Measurements from ENCODE around the gene MRI1.

Gene MRI1

GRCh38 chr19:13731147-13731964 lies 33.0 kb upstream of the MRI1 start:
- peak overlapping the region; percentile 49 for H2AFZ ChIP-seq (ENCODE audit: low read depth, low read length)
- H3K9me3 ChIP-seq (ENCODE audit: control insufficient read depth, low read length) = no peaks in the 10 kb centered on the region
- peak overlapping the region; percentile 100 for H3K27ac ChIP-seq (ENCODE audit: low read length, poor library complexity, severe bottlenecking)
- H3K9ac ChIP-seq (ENCODE audit: low read length) = peak overlapping the region; percentile 97
- peak overlapping the region; percentile 93 for H4K91ac ChIP-seq (ENCODE audit: low read length)
- peak overlapping the region; percentile 99 for H2AK5ac ChIP-seq (ENCODE audit: low read length, severe bottlenecking)
- H3K36me3 ChIP-seq (ENCODE audit: control insufficient read depth in 1 of 2, insufficient read depth in 2 of 2, low read depth in 1 of 2, low read length in 2 of 2) = peaks cover 16 to 19% of the 10 kb centered on the region in 2 experiments
- peak overlapping the region in 1 of 2 experiments; percentile 60 for H3K23ac ChIP-seq (ENCODE audit: low read length in 2 of 2)
- H3K4me2 ChIP-seq (ENCODE audit: low read length, poor library complexity, severe bottlenecking) = peak overlapping the region; percentile 99
- H3K4ac ChIP-seq (ENCODE audit: low read depth in 1 of 2, low read length in 2 of 2) = peak overlapping the region; percentile 95 to 98
- DNase-seq = peak; percentile 98
- no peaks in the 10 kb centered on the region for H3K27me3 ChIP-seq (ENCODE audit: control insufficient read depth in 1 of 2, insufficient read depth in 1 of 2, low read length in 2 of 2)
- peak overlapping the region; percentile 96 for H2BK15ac ChIP-seq (ENCODE audit: low read depth, poor library complexity, severe bottlenecking)
- H2BK12ac ChIP-seq (ENCODE audit: low read length in 2 of 2) = peak overlapping the region; percentile 89 to 93
- H2BK5ac ChIP-seq (ENCODE audit: low read depth, low read length, poor library complexity, severe bottlenecking) = peak overlapping the region; percentile 99
- H3K4me1 ChIP-seq (ENCODE audit: control insufficient read depth, insufficient read depth, low read depth, low read length) = peaks cover 15% of the 10 kb centered on the region
- H3K18ac ChIP-seq (ENCODE audit: low read depth in 1 of 2, low read length in 2 of 2) = peak overlapping the region; percentile 94 to 98
- peaks cover 19% of the 10 kb centered on the region for H3K79me1 ChIP-seq (replicated peaks; ENCODE audit: low read length, poor library complexity, severe bottlenecking)
- H3K14ac ChIP-seq (ENCODE audit: low read length in 2 of 2) = peak overlapping the region in 1 of 2 experiments; percentile 86
- under 1% methylated on average over 39 of the region's 39 CpGs for WGBS
- H3K4me3 ChIP-seq (ENCODE audit: insufficient read depth in 1 of 2, low read depth in 1 of 2, low read length in 2 of 2) = peak overlapping the region; percentile 60 to 83
- H4K8ac ChIP-seq (ENCODE audit: low read length) = peak overlapping the region; percentile 95
- peak overlapping the region; percentile 79 for H2BK120ac ChIP-seq (ENCODE audit: low read depth, low read length)

DNA sequence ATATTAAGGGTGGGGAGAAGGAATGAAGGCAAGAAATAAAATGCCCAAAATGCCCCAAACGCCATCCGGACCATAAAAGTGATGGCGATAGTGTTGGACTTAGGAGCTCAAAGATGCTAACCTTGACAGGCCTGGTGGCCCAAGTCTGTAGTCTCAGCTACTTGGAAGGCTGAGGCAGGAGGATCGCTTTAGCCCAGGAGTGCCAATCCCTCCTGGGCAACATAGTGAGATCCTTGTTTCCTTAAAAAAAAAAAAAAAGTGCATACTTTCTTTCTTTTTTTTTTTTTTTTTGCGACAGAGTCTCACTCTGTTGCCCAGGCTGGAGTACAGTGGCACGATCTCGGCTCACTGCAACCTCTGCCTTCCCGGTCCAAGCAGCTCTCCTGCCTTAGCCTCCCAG lies 32.0 kb upstream of the MRI1 start:
- H3K27me3 ChIP-seq (ENCODE audit: control insufficient read depth in 1 of 2, insufficient read depth in 1 of 2, low read length in 2 of 2) = no peaks in the 10 kb centered on the region
- H3K79me1 ChIP-seq (replicated peaks; ENCODE audit: low read length, poor library complexity, severe bottlenecking) = peaks cover 19% of the 10 kb centered on the region
- no peak overlapping the region for H2BK15ac ChIP-seq (ENCODE audit: low read depth, poor library complexity, severe bottlenecking)
- H3K14ac ChIP-seq (ENCODE audit: low read length in 2 of 2) = no peak overlapping the region
- no peak overlapping the region for H4K91ac ChIP-seq (ENCODE audit: low read length)
- no peak overlapping the region for H4K8ac ChIP-seq (ENCODE audit: low read length)
- no peak overlapping the region for H3K18ac ChIP-seq (ENCODE audit: low read depth in 1 of 2, low read length in 2 of 2)
- 95% methylated on average over 8 of the region's 8 CpGs for WGBS
- peak overlapping the region in 1 of 2 experiments; percentile 98 for H3K4ac ChIP-seq (ENCODE audit: low read depth in 1 of 2, low read length in 2 of 2)
- H3K23ac ChIP-seq (ENCODE audit: low read length in 2 of 2) = no peak overlapping the region
- peak overlapping the region in 1 of 2 experiments; percentile 83 for H3K4me3 ChIP-seq (ENCODE audit: insufficient read depth in 1 of 2, low read depth in 1 of 2, low read length in 2 of 2)
- peaks cover 15% of the 10 kb centered on the region for H3K4me1 ChIP-seq (ENCODE audit: control insufficient read depth, insufficient read depth, low read depth, low read length)
- no peak overlapping the region for H2AFZ ChIP-seq (ENCODE audit: low read depth, low read length)
- H2AK5ac ChIP-seq (ENCODE audit: low read length, severe bottlenecking) = peak overlapping the region; percentile 99
- peaks cover 16 to 24% of the 10 kb centered on the region in 2 experiments for H3K36me3 ChIP-seq (ENCODE audit: control insufficient read depth in 1 of 2, insufficient read depth in 2 of 2, low read depth in 1 of 2, low read length in 2 of 2)
- no peak for DNase-seq
- no peak overlapping the region for H2BK12ac ChIP-seq (ENCODE audit: low read length in 2 of 2)
- no peaks in the 10 kb centered on the region for H3K9me3 ChIP-seq (ENCODE audit: control insufficient read depth, low read length)
- no peak overlapping the region for H2BK120ac ChIP-seq (ENCODE audit: low read depth, low read length)
- H3K27ac ChIP-seq (ENCODE audit: low read length, poor library complexity, severe bottlenecking) = no peak overlapping the region
- peak overlapping the region; percentile 99 for H3K4me2 ChIP-seq (ENCODE audit: low read length, poor library complexity, severe bottlenecking)
- H2BK5ac ChIP-seq (ENCODE audit: low read depth, low read length, poor library complexity, severe bottlenecking) = no peak overlapping the region
- peak overlapping the region; percentile 97 for H3K9ac ChIP-seq (ENCODE audit: low read length)

GRCh38 chr19:13734751-13735150 lies 29.6 kb upstream of the MRI1 start:
- Histone ChIP-seq H3K14ac (ENCODE audit: low read length in 2 of 2) (no peak overlapping the region), H4K91ac (ENCODE audit: low read length) (no peak overlapping the region), H2BK12ac (ENCODE audit: low read length in 2 of 2) (no peak overlapping the region), H3K36me3 (ENCODE audit: control insufficient read depth in 1 of 2, insufficient read depth in 2 of 2, low read depth in 1 of 2, low read length in 2 of 2) (peaks cover 16 to 40% of the 10 kb centered on the region in 2 experiments), H2AK5ac (ENCODE audit: low read length, severe bottlenecking) (no peak overlapping the region), H2BK5ac (ENCODE audit: low read depth, low read length, poor library complexity, severe bottlenecking) (no peak overlapping the region), H2AFZ (ENCODE audit: low read depth, low read length) (no peak overlapping the region), H4K8ac (ENCODE audit: low read length) (no peak overlapping the region), H3K9me3 (ENCODE audit: control insufficient read depth, low read length) (no peaks in the 10 kb centered on the region), H2BK120ac (ENCODE audit: low read depth, low read length) (no peak overlapping the region), H3K27ac (ENCODE audit: low read length, poor library complexity, severe bottlenecking) (no peak overlapping the region), H3K9ac (ENCODE audit: low read length) (no peak overlapping the region), H3K4ac (ENCODE audit: low read depth in 1 of 2, low read length in 2 of 2) (no peak overlapping the region), H3K4me2 (ENCODE audit: low read length, poor library complexity, severe bottlenecking) (no peak overlapping the region), H3K4me3 (ENCODE audit: insufficient read depth in 1 of 2, low read depth in 1 of 2, low read length in 2 of 2) (no peak overlapping the region), H3K79me1 (replicated peaks; ENCODE audit: low read length, poor library complexity, severe bottlenecking) (peaks cover 19% of the 10 kb centered on the region), H3K4me1 (ENCODE audit: control insufficient read depth, insufficient read depth, low read depth, low read length) (peaks cover 13% of the 10 kb centered on the region), H3K23ac (ENCODE audit: low read length in 2 of 2) (no peak overlapping the region), H2BK15ac (ENCODE audit: low read depth, poor library complexity, severe bottlenecking) (no peak overlapping the region), H3K18ac (ENCODE audit: low read depth in 1 of 2, low read length in 2 of 2) (no peak overlapping the region), H3K27me3 (ENCODE audit: control insufficient read depth in 1 of 2, insufficient read depth in 1 of 2, low read length in 2 of 2) (no peaks in the 10 kb centered on the region)
- 100% methylated on average over 2 of the region's 2 CpGs for WGBS
- no peak for DNase-seq

GRCh38 chr19:13738073-13738472 lies 26.2 kb upstream of the MRI1 start:
- Histone ChIP-seq H3K4ac (ENCODE audit: low read depth in 1 of 2, low read length in 2 of 2) (no peak overlapping the region), H3K14ac (ENCODE audit: low read length in 2 of 2) (no peak overlapping the region), H3K18ac (ENCODE audit: low read depth in 1 of 2, low read length in 2 of 2) (no peak overlapping the region), H4K8ac (ENCODE audit: low read length) (no peak overlapping the region), H3K4me3 (ENCODE audit: insufficient read depth in 1 of 2, low read depth in 1 of 2, low read length in 2 of 2) (no peak overlapping the region), H3K9me3 (ENCODE audit: control insufficient read depth, low read length) (no peaks in the 10 kb centered on the region), H3K79me1 (replicated peaks; ENCODE audit: low read length, poor library complexity, severe bottlenecking) (peaks cover 11% of the 10 kb centered on the region), H2BK12ac (ENCODE audit: low read length in 2 of 2) (no peak overlapping the region), H2BK120ac (ENCODE audit: low read depth, low read length) (no peak overlapping the region), H3K4me2 (ENCODE audit: low read length, poor library complexity, severe bottlenecking) (no peak overlapping the region), H2AFZ (ENCODE audit: low read depth, low read length) (no peak overlapping the region), H3K4me1 (ENCODE audit: control insufficient read depth, insufficient read depth, low read depth, low read length) (peaks cover 2% of the 10 kb centered on the region), H3K23ac (ENCODE audit: low read length in 2 of 2) (no peak overlapping the region), H4K91ac (ENCODE audit: low read length) (no peak overlapping the region), H3K36me3 (ENCODE audit: control insufficient read depth in 1 of 2, insufficient read depth in 2 of 2, low read depth in 1 of 2, low read length in 2 of 2) (peaks cover 18 to 49% of the 10 kb centered on the region in 2 experiments), H2BK5ac (ENCODE audit: low read depth, low read length, poor library complexity, severe bottlenecking) (no peak overlapping the region), H2BK15ac (ENCODE audit: low read depth, poor library complexity, severe bottlenecking) (no peak overlapping the region), H3K27ac (ENCODE audit: low read length, poor library complexity, severe bottlenecking) (no peak overlapping the region), H3K9ac (ENCODE audit: low read length) (no peak overlapping the region), H3K27me3 (ENCODE audit: control insufficient read depth in 1 of 2, insufficient read depth in 1 of 2, low read length in 2 of 2) (no peaks in the 10 kb centered on the region), H2AK5ac (ENCODE audit: low read length, severe bottlenecking) (no peak overlapping the region)
- no CpG with 5 or more reads among the region's 1 CpG for WGBS
- no peak for DNase-seq
